Activated naive CD4-positive, alpha-beta T cell treated with anti-CD3 and anti-CD28 coated beads, Interleukin-2, amount 10 ng/mL, durations not matched to agents 5 hours and 36 hours (primary cell): ENCODE data around the gene SLC39A12. TPM values are rescaled to one million over a fixed set of nuclear protein-coding genes. Genes with fewer than 3 reads are reported as not detected.

Experiments
- total RNA-seq, 2 experiments: library from RNA; stranded (reverse); gene quantifications; one replicate each; pipeline ENCODE4 v1.2.3, GENCODE V29; 2021

SLC39A12 gene
- total RNA-seq = not detected

GRCh38 chr10:17951868-17952371 lies at the start of gene SLC39A12:
Gene SLC39A12 (plus strand): TSS chr10:17951918. CDS start chr10:17953277, 1,359 bp downstream.

Other genes starting within 250 kb of the SLC39A12 start
- gene TMEM236, start 199.7 kb upstream of the SLC39A12 start, total RNA-seq = under 1 TPM; 0.05 TPM
- not detected for gene MRC1, start 142.6 kb upstream of the SLC39A12 start, total RNA-seq
- not detected for gene CACNB2, start 188.5 kb downstream of the SLC39A12 start, total RNA-seq